ENCODE results near the gene KLF7.

Gene KLF7

GRCh38 chr2:207165121-207166038 lies at the start of gene KLF7:
Gene KLF7 (minus strand): TSS chr2:207165948. CDS start chr2:207165568, 380 bp downstream.
- DNase-seq: peak; percentile 69

- DNase-seq: no peak
Observed at GRCh38 chr2:207215308-207215707, 49.6 kb upstream of the KLF7 start.

GRCh38 chr2:207214446-207214845 lies 48.7 kb upstream of the KLF7 start:
- no peak for DNase-seq

GRCh38 chr2:207206011-207206410 lies 40.3 kb upstream of the KLF7 start:
- no peak for DNase-seq

- no peak for DNase-seq
Observed at GRCh38 chr2:207205173-207205957, 39.6 kb upstream of the KLF7 start.

- no peak for DNase-seq
Observed at GRCh38 chr2:207203056-207203455, 37.3 kb upstream of the KLF7 start.

GRCh38 chr2:207202645-207203044 lies 36.9 kb upstream of the KLF7 start:
- no peak for DNase-seq

GRCh38 chr2:207201416-207201815 lies 35.7 kb upstream of the KLF7 start:
- DNase-seq: no peak

- DNase-seq: no peak
Observed at GRCh38 chr2:207200136-207200535, 34.4 kb upstream of the KLF7 start.

- no peak for DNase-seq
Observed at GRCh38 chr2:207194028-207194427, 28.3 kb upstream of the KLF7 start.

GRCh38 chr2:207188626-207189419 lies 23.1 kb upstream of the KLF7 start:
- DNase-seq: no peak

GRCh38 chr2:207185372-207185771 lies 19.6 kb upstream of the KLF7 start:
- no peak for DNase-seq

- DNase-seq: no peak
Observed at GRCh38 chr2:207184768-207185167, 19.0 kb upstream of the KLF7 start.

GRCh38 chr2:207184348-207184747 lies 18.6 kb upstream of the KLF7 start:
- no peak for DNase-seq

- no peak for DNase-seq
Observed at GRCh38 chr2:207183506-207183905, 17.8 kb upstream of the KLF7 start.

GRCh38 chr2:207182911-207183310 lies 17.2 kb upstream of the KLF7 start:
- no peak for DNase-seq

- DNase-seq: no peak
Observed at GRCh38 chr2:207181526-207182274, 16.0 kb upstream of the KLF7 start.

- DNase-seq: no peak
Observed at GRCh38 chr2:207180741-207181140, 15.0 kb upstream of the KLF7 start.

GRCh38 chr2:207176247-207176646 lies 10.5 kb upstream of the KLF7 start:
- DNase-seq: no peak

GRCh38 chr2:207173641-207174040 lies 7.9 kb upstream of the KLF7 start:
- DNase-seq: no peak

- no peak for DNase-seq
Observed at GRCh38 chr2:207167099-207167923, 1.6 kb upstream of the KLF7 start.

All from CD4-positive, alpha-beta T cell treated with Interleukin-15 for 1 hour (primary cell).